H1 (cell line): ENCODE data around the gene PHLPP2. TPM values are rescaled to one million over a fixed set of nuclear protein-coding genes. Genes with fewer than 3 reads are reported as not detected.

Experiments used
- CTCF ChIA-PET: fragments of 300-600 bp; sonication (Branson Sonifier 250); formaldehyde crosslinking; loops from one replicate; lab custom pipeline; 2021; ENCODE audit not compliant: partially characterized antibody; lab: Charles Lee
- POLR2A ChIA-PET: fragments of 300-600 bp; sonication (Branson Sonifier 250); formaldehyde crosslinking; loops from one replicate; lab custom pipeline; 2021; ENCODE audit warnings: inconsistent platforms; ENCODE audit not compliant: partially characterized antibody; lab: Charles Lee
- DNase-seq, 2 experiments: peaks; one replicate each; pipeline versions ENCODE4 v3.0.0 to v3.0.0-alpha.2; 2010 to 2022; ENCODE audit warnings: low spot score in 2 of 2, low read depth in 1 of 2, mixed read lengths in 1 of 2
- FAIRE-seq: peaks from 2 replicates; lab custom pipeline; 2011; peaks lifted over from hg19 to GRCh38; lab: Jason Lieb, UNC
- H2AFZ ChIP-seq: 2 replicates; pipeline ENCODE4 v1.8.1; 2012; ENCODE audit warnings: low read length, inconsistent platforms
- H2AK5ac ChIP-seq: 2 replicates; pipeline ENCODE4 v1.6.1; 2013; ENCODE audit warnings: low read depth, low read length
- H2BK120ac ChIP-seq: replicated peaks from 2 replicates; pipeline ENCODE3; 2013; ENCODE audit warnings: low read depth, low read length, inconsistent platforms
- H2BK12ac ChIP-seq: 2 replicates; pipeline ENCODE4 v1.6.1; 2013; ENCODE audit warnings: low read depth, low read length
- H2BK15ac ChIP-seq: 2 replicates; pipeline ENCODE4 v1.6.1; 2013; ENCODE audit warnings: low read length
- H2BK20ac ChIP-seq: 2 replicates; pipeline ENCODE4 v1.6.1; 2013; ENCODE audit warnings: low read length
- H2BK5ac ChIP-seq: 2 replicates; pipeline ENCODE4 v1.6.1; 2013; ENCODE audit warnings: low read depth, low read length
- H3K14ac ChIP-seq: 2 replicates; pipeline ENCODE4 v1.6.1; 2013; ENCODE audit warnings: inconsistent platforms; ENCODE audit not compliant: insufficient read length
- H3K18ac ChIP-seq: 2 replicates; pipeline ENCODE4 v1.6.1; 2013; ENCODE audit warnings: low read length; ENCODE audit errors: extremely low read depth
- H3K23ac ChIP-seq: 2 replicates; pipeline ENCODE4 v1.6.1; 2013; ENCODE audit warnings: inconsistent platforms; ENCODE audit not compliant: insufficient read length
- H3K23me2 ChIP-seq: 2 replicates; pipeline ENCODE4 v1.6.1; 2013; ENCODE audit warnings: low read depth, low read length
- H3K27ac ChIP-seq: 2 replicates; pipeline ENCODE4 v1.6.1; 2011; ENCODE audit warnings: low read depth, low read length, inconsistent platforms
- H3K27me3 ChIP-seq, 4 experiments: replicated peaks in 1 of 4; 1 replicate in 1 of 4; 2 replicates in 3 of 4; pipeline versions ENCODE4 v1.6.1 to v1.8.1; 2011 to 2013; ENCODE audit warnings: low read length in 3 of 4, mild to moderate bottlenecking in 3 of 4, inconsistent platforms in 2 of 4, mixed read lengths in 2 of 4, moderate library complexity in 1 of 4; ENCODE audit not compliant: control insufficient read depth in 3 of 4, insufficient read depth in 3 of 4; ENCODE audit errors: extremely low read depth in 1 of 4
- H3K36me3 ChIP-seq, 4 experiments: 2 replicates each; pipeline versions ENCODE4 v1.6.1 to v1.8.1; 2011 to 2013; ENCODE audit warnings: mild to moderate bottlenecking in 4 of 4, low read length in 3 of 4, moderate library complexity in 2 of 4, control low read depth in 1 of 4, inconsistent platforms in 1 of 4; ENCODE audit not compliant: insufficient read depth in 4 of 4, control insufficient read depth in 2 of 4
- H3K4ac ChIP-seq: replicated peaks from 2 replicates; pipeline ENCODE3; 2013; ENCODE audit warnings: low read length, low read depth, mixed read lengths, inconsistent platforms; ENCODE audit not compliant: insufficient read length
- H3K4me1 ChIP-seq, 4 experiments: replicated peaks in 1 of 4; 1 replicate in 1 of 4; 2 replicates in 3 of 4; pipeline versions ENCODE4 v1.6.1 to v1.8.1; 2011 to 2013; ENCODE audit warnings: low read length in 3 of 4, inconsistent platforms in 2 of 4, mixed read lengths in 1 of 4; ENCODE audit not compliant: insufficient read depth in 4 of 4, control insufficient read depth in 3 of 4
- H3K4me2 ChIP-seq, 2 experiments: 2 replicates each; pipeline versions ENCODE4 v1.6.1 to v1.8.1; 2011 to 2013; ENCODE audit warnings: low read depth in 2 of 2, low read length in 2 of 2, control low read depth in 1 of 2, inconsistent platforms in 1 of 2, mild to moderate bottlenecking in 1 of 2; ENCODE audit not compliant: insufficient read depth in 1 of 2
- H3K4me3 ChIP-seq, 4 experiments: fragments of 200-600, 300-600 bp in 1 of 4; sonication (generic), shearing (Covaris generic), sonication (Bioruptor Twin) in 1 of 4; 2 replicates each; pipeline versions ENCODE4 v1.5.1 to v1.8.1; 2011 to 2016; ENCODE audit warnings: low read length in 4 of 4, low read depth in 3 of 4, control low read depth in 2 of 4, inconsistent platforms in 2 of 4, mild to moderate bottlenecking in 2 of 4, mixed read lengths in 1 of 4, moderate library complexity in 1 of 4; ENCODE audit not compliant: insufficient read depth in 2 of 4; ENCODE audit errors: extremely low read depth in 1 of 4
- H3K56ac ChIP-seq: replicated peaks from 2 replicates; pipeline ENCODE3; 2013; ENCODE audit warnings: low read depth, mild to moderate bottlenecking, mixed read lengths, low read length, inconsistent platforms; ENCODE audit not compliant: insufficient read length
- H3K79me1 ChIP-seq: 2 replicates; pipeline ENCODE4 v1.6.1; 2013; ENCODE audit warnings: low read depth, low read length, control low read depth
- H3K79me2 ChIP-seq, 2 experiments: 2 replicates each; pipeline versions ENCODE4 v1.6.1 to v1.8.1; 2012 to 2013; ENCODE audit warnings: low read length in 2 of 2, mild to moderate bottlenecking in 2 of 2, inconsistent platforms in 1 of 2; ENCODE audit not compliant: insufficient read depth in 2 of 2, control insufficient read depth in 1 of 2
- H3K9ac ChIP-seq, 4 experiments: replicated peaks in 1 of 4; 1 replicate in 1 of 4; 2 replicates in 3 of 4; pipeline versions ENCODE4 v1.6.1 to v1.8.1; 2011 to 2013; ENCODE audit warnings: low read depth in 3 of 4, low read length in 3 of 4, control low read depth in 2 of 4, mild to moderate bottlenecking in 2 of 4, moderate library complexity in 2 of 4, inconsistent platforms in 1 of 4; ENCODE audit errors: extremely low read depth in 1 of 4
- H3K9me3 ChIP-seq, 2 experiments: 2 replicates each; pipeline versions ENCODE4 v1.6.1 to v1.8.1; 2012 to 2013; ENCODE audit warnings: mild to moderate bottlenecking in 2 of 2, moderate library complexity in 2 of 2, control low read depth in 1 of 2, inconsistent platforms in 1 of 2, low read depth in 1 of 2, low read length in 1 of 2, mixed read lengths in 1 of 2; ENCODE audit not compliant: insufficient read depth in 2 of 2
- H4K20me1 ChIP-seq, 2 experiments: replicated peaks in 1 of 2; 2 replicates each; pipeline versions ENCODE3 to v1.8.1; 2011 to 2013; ENCODE audit warnings: inconsistent platforms in 2 of 2, low read length in 2 of 2, mild to moderate bottlenecking in 1 of 2; ENCODE audit not compliant: insufficient read depth in 2 of 2, control insufficient read depth in 1 of 2
- H4K5ac ChIP-seq: 2 replicates; pipeline ENCODE4 v1.6.1; 2013; ENCODE audit warnings: low read length, low read depth, mixed read lengths, inconsistent platforms; ENCODE audit not compliant: insufficient read length
- H4K8ac ChIP-seq: 2 replicates; pipeline ENCODE4 v1.8.0; 2013; ENCODE audit warnings: mild to moderate bottlenecking, moderate library complexity, low read length, inconsistent platforms; ENCODE audit not compliant: insufficient read depth; ENCODE audit errors: extremely low read depth
- H4K91ac ChIP-seq: replicated peaks from 2 replicates; pipeline ENCODE3; 2013; ENCODE audit warnings: low read length, mixed read lengths, inconsistent platforms; ENCODE audit not compliant: insufficient read length
- BACH1 ChIP-seq: IDR thresholded peaks from 2 replicates; pipeline ENCODE4 v1.6.1; 2012; ENCODE audit warnings: low read length, improper control_type of control experiment
- FOSL1 ChIP-seq: IDR thresholded peaks from 2 replicates; pipeline ENCODE4 v1.6.1; 2011; ENCODE audit warnings: mild to moderate bottlenecking, low read depth, low read length, moderate library complexity; ENCODE audit not compliant: insufficient read depth
- SIX5 ChIP-seq: IDR thresholded peaks from 2 replicates; pipeline ENCODE4 v1.6.1; 2011; ENCODE audit warnings: mild to moderate bottlenecking, low read depth, low read length
- WGBS, 2 experiments: shearing (Covaris generic) in 1 of 2; methylation state at CpG; one replicate each; pipeline versions ENCODE4 v1.1.6 to v1.1.7; 2013 to 2015; ENCODE audit warnings: low lambda C conversion rate in 2 of 2, mixed read lengths in 2 of 2, inconsistent platforms in 1 of 2, low coverage in 1 of 2, missing lambda C conversion rate in 1 of 2; ENCODE audit not compliant: insufficient replicate concordance in 2 of 2, insufficient coverage in 1 of 2, insufficient read length in 1 of 2; ENCODE audit errors: extremely low coverage in 1 of 2, missing lambda C conversion rate in 1 of 2; 5-methylcytosine and 5-hydroxymethylcytosine counted together
- polyA plus RNA-seq, 7 experiments: library from polyadenylated mRNA; depleted of rRNA in 3 of 7; stranded (reverse) in 5 of 7; unstranded in 2 of 7; fragments of >200 nt in 5 of 7; fragments of 200-250 nt in 2 of 7; gene quantifications; 1 replicate in 5 of 7; 2 replicates in 1 of 7; 4 replicates in 1 of 7; pipeline versions ENCODE4 v1.2.1 to v1.2.3, GENCODE V29; 2011 to 2013; ENCODE audit warnings: missing spikeins in 2 of 7, mixed read lengths in 2 of 7
- total RNA-seq: library from RNA; stranded (reverse); fragmentation: NEBNext Ultra II Directional; extraction: Animal tissue kit (Norgen Biotek cat#: 25700); gene quantifications from 2 replicates; pipeline ENCODE4 v1.2.1, GENCODE V29; 2021
- TF ChIP-seq, protein P1 (sequence below): IDR thresholded peaks from 2 replicates; pipeline ENCODE4 v1.6.1; 2011; ENCODE audit warnings: low read length, improper control_type of control experiment

PHLPP2 gene
- total and polyA plus RNA-seq, 2 of the 8 experiments (the other 6 are each of a cell fraction or from before 2014, with no cell fraction given), result 7.3 to 12.9 TPM

DNA sequence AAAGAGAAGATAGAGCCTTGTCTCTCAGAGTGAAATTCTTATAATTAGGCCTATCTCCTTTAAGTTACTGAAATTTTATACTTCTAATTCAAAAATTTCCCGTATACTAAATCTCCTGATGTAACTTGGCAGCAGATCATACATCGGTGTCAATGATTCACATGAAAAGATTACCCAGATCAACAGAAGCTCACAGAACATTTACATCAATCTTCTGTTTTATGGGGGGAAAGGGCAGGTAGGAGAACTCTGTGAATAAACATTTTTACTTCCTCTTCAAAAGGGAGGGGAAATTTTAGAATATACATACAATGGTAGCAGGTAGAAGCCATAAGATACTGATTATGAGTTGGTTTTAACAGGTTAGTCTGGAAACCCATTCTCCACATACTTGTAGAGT lies 43.1 kb downstream of the PHLPP2 start:
- Histone ChIP-seq H2BK12ac (no peak overlapping the region), H2BK20ac (no peak overlapping the region), H3K18ac (no peak overlapping the region), H4K8ac (no peak overlapping the region), H4K5ac (no peak overlapping the region), H3K27me3 (no peaks in the 10 kb centered on the region), H2BK120ac (no peak overlapping the region), H2BK5ac (no peak overlapping the region), H2BK15ac (no peak overlapping the region), H3K4me2 (no peak overlapping the region), H3K56ac (no peak overlapping the region), H3K9ac (no peak overlapping the region), H3K4ac (no peak overlapping the region), H3K23me2 (no peaks in the 10 kb centered on the region), H3K27ac (no peak overlapping the region), H2AK5ac (no peak overlapping the region), H3K36me3 (peaks cover under 1 to 43% (median 23%) of the 10 kb centered on the region in 4 experiments), H4K91ac (no peak overlapping the region), H3K14ac (no peak overlapping the region), H3K4me3 (no peak overlapping the region), H2AFZ (no peak overlapping the region), H3K4me1 (no peaks in the 10 kb centered on the region), H3K9me3 (no peaks in the 10 kb centered on the region), H3K79me2 (no peaks in the 10 kb centered on the region), H3K23ac (no peak overlapping the region), H3K79me1 (no peaks in the 10 kb centered on the region), H4K20me1 (no peaks in the 10 kb centered on the region)
- 94% methylated on average over 2 of the region's 2 CpGs; no CpG with 5 or more reads in 1 of the 2 experiments for WGBS, 2 experiments
- ChIA-PET POLR2A (no interaction called here), CTCF (interaction anchor here (0.6 to 1.0 kb wide), 2 partner anchors 9 to 32 kb away, joined by 3 read pairs; no protein-coding TSS in a partner anchor)
- FAIRE-seq, result no peak
- no peak for DNase-seq
- TF ChIP-seq BACH1 (no peak), FOSL1 (no peak), SIX5 (no peak)
- TF ChIP-seq, protein P1, sequence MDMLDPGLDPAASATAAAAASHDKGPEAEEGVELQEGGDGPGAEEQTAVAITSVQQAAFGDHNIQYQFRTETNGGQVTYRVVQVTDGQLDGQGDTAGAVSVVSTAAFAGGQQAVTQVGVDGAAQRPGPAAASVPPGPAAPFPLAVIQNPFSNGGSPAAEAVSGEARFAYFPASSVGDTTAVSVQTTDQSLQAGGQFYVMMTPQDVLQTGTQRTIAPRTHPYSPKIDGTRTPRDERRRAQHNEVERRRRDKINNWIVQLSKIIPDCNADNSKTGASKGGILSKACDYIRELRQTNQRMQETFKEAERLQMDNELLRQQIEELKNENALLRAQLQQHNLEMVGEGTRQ, result no peak
